ENCODE results near the gene DAG1. TPM values are rescaled to one million over a fixed set of nuclear protein-coding genes. Genes with fewer than 3 reads are reported as not detected.

DAG1 gene
- total and polyA plus RNA-seq, 10 of the 15 experiments (the other 5 are each of a cell fraction or from before 2014, with no cell fraction given), result 0.33 to 16.3 (median 9.2) TPM

DNA sequence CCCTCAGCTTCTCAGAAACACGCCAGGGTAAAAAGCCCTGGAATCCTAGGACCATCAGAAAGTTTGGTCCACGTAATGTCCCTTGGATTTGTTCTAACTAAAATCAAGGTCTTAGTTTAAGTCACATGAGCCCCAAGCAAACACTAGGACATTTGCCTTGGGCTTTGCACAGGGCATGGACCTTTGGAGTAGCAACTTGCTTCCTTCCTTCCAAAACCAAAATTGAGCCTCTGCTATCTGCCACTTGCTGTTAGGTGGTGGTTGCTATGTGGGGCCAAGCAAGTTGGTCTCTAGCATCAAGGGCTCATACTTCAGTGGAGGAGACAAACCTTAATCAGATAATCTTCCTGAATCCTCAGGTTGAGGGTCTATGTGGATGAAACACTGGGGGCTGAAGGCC, 4.0 kb upstream of the DAG1 start:
- BruUV-seq (replicated peaks), result no TSS peak
- no peak for DNase-seq (ENCODE audit: low read depth, low spot score)
- no peak overlapping the region for H3K4me2 ChIP-seq (ENCODE audit: control insufficient read depth, insufficient read depth)
- no peaks in the 10 kb centered on the region for H4K20me1 ChIP-seq (ENCODE audit: control insufficient read depth, insufficient read depth)
- in situ Hi-C loops (cut with MboI), result no loop called here
- ChIA-PET POLR2A (no interaction called here), CTCF (interaction anchor here (0.7 kb wide), 1 partner anchor 253 kb away, joined by 3 read pairs; no protein-coding TSS in a partner anchor), SMC1A (ENCODE audit: uncharacterized antibody, unreplicated experiment) (interaction anchor here (0.6 kb wide), 1 partner anchor 260 kb away, joined by 3 read pairs; no protein-coding TSS in a partner anchor), RAD21 (ENCODE audit: unreplicated experiment) (no interaction called here)
- no peaks in the 10 kb centered on the region for H3K36me3 ChIP-seq (ENCODE audit: control insufficient read depth in 2 of 2, insufficient read depth in 2 of 2, low read length in 1 of 2)
- no peak overlapping the region for H3K9ac ChIP-seq (ENCODE audit: control insufficient read depth, insufficient read depth, low read length)
- peaks cover 6% of the 10 kb centered on the region for H3K79me2 ChIP-seq (ENCODE audit: control insufficient read depth, insufficient read depth, low read length)
- H3K27me3 ChIP-seq (replicated peaks in 1 of 2; ENCODE audit: control insufficient read depth in 2 of 2, insufficient read depth in 2 of 2, low read length in 1 of 2), result no peaks in the 10 kb centered on the region
- FAIRE-seq, result no peak
- H3K27ac ChIP-seq (ENCODE audit: control insufficient read depth, insufficient read depth), result no peak overlapping the region
- H2AFZ ChIP-seq (ENCODE audit: control insufficient read depth, low read depth, low read length), result no peak overlapping the region
- no peak for ATAC-seq
- no peak overlapping the region for H3K4me3 ChIP-seq
- 69% methylated on average over 2 of the region's 2 CpGs for WGBS (ENCODE audit: insufficient coverage, insufficient replicate concordance, low lambda C conversion rate, missing lambda C conversion rate)
- no peaks in the 10 kb centered on the region for H3K9me3 ChIP-seq (replicated peaks; ENCODE audit: control insufficient read depth, insufficient read depth, low read length)
- H3K4me1 ChIP-seq (ENCODE audit: control insufficient read depth, insufficient read depth, low read length), result peaks cover 12% of the 10 kb centered on the region
- intact Hi-C loops (cut with micrococcal nuclease; ENCODE audit: unreplicated experiment), result no loop called here
- TF ChIP-seq ETV6 (conservative IDR thresholded peaks at IDR 0.05 in 1 of 2, IDR thresholded peaks at IDR 0.05 in 1 of 2; ENCODE audit: borderline replicate concordance in 1 of 2, low read depth in 1 of 2), result no peak
- no peak for TF ChIP-seq ASH2L (IDR thresholded peaks at IDR 0.05; ENCODE audit: borderline replicate concordance, low read depth)
- TF ChIP-seq BACH1 (IDR thresholded peaks at IDR 0.05; ENCODE audit: borderline replicate concordance), result no peak
- no peak for TF ChIP-seq SRF (IDR thresholded peaks at IDR 0.05; ENCODE audit: low read depth in 2 of 2, low read length in 2 of 2)
- TF ChIP-seq, protein P1, sequence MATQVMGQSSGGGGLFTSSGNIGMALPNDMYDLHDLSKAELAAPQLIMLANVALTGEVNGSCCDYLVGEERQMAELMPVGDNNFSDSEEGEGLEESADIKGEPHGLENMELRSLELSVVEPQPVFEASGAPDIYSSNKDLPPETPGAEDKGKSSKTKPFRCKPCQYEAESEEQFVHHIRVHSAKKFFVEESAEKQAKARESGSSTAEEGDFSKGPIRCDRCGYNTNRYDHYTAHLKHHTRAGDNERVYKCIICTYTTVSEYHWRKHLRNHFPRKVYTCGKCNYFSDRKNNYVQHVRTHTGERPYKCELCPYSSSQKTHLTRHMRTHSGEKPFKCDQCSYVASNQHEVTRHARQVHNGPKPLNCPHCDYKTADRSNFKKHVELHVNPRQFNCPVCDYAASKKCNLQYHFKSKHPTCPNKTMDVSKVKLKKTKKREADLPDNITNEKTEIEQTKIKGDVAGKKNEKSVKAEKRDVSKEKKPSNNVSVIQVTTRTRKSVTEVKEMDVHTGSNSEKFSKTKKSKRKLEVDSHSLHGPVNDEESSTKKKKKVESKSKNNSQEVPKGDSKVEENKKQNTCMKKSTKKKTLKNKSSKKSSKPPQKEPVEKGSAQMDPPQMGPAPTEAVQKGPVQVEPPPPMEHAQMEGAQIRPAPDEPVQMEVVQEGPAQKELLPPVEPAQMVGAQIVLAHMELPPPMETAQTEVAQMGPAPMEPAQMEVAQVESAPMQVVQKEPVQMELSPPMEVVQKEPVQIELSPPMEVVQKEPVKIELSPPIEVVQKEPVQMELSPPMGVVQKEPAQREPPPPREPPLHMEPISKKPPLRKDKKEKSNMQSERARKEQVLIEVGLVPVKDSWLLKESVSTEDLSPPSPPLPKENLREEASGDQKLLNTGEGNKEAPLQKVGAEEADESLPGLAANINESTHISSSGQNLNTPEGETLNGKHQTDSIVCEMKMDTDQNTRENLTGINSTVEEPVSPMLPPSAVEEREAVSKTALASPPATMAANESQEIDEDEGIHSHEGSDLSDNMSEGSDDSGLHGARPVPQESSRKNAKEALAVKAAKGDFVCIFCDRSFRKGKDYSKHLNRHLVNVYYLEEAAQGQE (IDR thresholded peaks at IDR 0.05; ENCODE audit: low read depth, low read length), result no peak
- TF ChIP-seq, protein P2, sequence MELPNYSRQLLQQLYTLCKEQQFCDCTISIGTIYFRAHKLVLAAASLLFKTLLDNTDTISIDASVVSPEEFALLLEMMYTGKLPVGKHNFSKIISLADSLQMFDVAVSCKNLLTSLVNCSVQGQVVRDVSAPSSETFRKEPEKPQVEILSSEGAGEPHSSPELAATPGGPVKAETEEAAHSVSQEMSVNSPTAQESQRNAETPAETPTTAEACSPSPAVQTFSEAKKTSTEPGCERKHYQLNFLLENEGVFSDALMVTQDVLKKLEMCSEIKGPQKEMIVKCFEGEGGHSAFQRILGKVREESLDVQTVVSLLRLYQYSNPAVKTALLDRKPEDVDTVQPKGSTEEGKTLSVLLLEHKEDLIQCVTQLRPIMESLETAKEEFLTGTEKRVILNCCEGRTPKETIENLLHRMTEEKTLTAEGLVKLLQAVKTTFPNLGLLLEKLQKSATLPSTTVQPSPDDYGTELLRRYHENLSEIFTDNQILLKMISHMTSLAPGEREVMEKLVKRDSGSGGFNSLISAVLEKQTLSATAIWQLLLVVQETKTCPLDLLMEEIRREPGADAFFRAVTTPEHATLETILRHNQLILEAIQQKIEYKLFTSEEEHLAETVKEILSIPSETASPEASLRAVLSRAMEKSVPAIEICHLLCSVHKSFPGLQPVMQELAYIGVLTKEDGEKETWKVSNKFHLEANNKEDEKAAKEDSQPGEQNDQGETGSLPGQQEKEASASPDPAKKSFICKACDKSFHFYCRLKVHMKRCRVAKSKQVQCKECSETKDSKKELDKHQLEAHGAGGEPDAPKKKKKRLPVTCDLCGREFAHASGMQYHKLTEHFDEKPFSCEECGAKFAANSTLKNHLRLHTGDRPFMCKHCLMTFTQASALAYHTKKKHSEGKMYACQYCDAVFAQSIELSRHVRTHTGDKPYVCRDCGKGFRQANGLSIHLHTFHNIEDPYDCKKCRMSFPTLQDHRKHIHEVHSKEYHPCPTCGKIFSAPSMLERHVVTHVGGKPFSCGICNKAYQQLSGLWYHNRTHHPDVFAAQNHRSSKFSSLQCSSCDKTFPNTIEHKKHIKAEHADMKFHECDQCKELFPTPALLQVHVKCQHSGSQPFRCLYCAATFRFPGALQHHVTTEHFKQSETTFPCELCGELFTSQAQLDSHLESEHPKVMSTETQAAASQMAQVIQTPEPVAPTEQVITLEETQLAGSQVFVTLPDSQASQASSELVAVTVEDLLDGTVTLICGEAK (IDR thresholded peaks at IDR 0.05; ENCODE audit: borderline replicate concordance), result no peak
- TF ChIP-seq, protein P3, sequence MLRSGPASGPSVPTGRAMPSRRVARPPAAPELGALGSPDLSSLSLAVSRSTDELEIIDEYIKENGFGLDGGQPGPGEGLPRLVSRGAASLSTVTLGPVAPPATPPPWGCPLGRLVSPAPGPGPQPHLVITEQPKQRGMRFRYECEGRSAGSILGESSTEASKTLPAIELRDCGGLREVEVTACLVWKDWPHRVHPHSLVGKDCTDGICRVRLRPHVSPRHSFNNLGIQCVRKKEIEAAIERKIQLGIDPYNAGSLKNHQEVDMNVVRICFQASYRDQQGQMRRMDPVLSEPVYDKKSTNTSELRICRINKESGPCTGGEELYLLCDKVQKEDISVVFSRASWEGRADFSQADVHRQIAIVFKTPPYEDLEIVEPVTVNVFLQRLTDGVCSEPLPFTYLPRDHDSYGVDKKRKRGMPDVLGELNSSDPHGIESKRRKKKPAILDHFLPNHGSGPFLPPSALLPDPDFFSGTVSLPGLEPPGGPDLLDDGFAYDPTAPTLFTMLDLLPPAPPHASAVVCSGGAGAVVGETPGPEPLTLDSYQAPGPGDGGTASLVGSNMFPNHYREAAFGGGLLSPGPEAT (IDR thresholded peaks at IDR 0.05; ENCODE audit: low read depth), result no peak
- TF ChIP-seq, protein P4, sequence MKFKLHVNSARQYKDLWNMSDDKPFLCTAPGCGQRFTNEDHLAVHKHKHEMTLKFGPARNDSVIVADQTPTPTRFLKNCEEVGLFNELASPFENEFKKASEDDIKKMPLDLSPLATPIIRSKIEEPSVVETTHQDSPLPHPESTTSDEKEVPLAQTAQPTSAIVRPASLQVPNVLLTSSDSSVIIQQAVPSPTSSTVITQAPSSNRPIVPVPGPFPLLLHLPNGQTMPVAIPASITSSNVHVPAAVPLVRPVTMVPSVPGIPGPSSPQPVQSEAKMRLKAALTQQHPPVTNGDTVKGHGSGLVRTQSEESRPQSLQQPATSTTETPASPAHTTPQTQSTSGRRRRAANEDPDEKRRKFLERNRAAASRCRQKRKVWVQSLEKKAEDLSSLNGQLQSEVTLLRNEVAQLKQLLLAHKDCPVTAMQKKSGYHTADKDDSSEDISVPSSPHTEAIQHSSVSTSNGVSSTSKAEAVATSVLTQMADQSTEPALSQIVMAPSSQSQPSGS (IDR thresholded peaks at IDR 0.05; ENCODE audit: low read length), result no peak
- TF ChIP-seq SUPT20H (IDR thresholded peaks at IDR 0.05; ENCODE audit: borderline replicate concordance, control insufficient read depth, low read depth, low read length), result no peak
- TF ChIP-seq SREBF1 (IDR thresholded peaks at IDR 0.05; ENCODE audit: low read length), result no peak
- no peak for TF ChIP-seq ZNF384 (IDR thresholded peaks at IDR 0.05; ENCODE audit: borderline replicate concordance, low read depth, low read length)
- no peak for TF ChIP-seq CREB1 (IDR thresholded peaks at IDR 0.05; ENCODE audit: low read depth)

Data from GM12878 (cell line).